ENCODE measurements around the gene HMGCL.
A peak's percentile ranks its signal among the peaks of the same experiment; 100 is the strongest.

HMGCL gene

DNA sequence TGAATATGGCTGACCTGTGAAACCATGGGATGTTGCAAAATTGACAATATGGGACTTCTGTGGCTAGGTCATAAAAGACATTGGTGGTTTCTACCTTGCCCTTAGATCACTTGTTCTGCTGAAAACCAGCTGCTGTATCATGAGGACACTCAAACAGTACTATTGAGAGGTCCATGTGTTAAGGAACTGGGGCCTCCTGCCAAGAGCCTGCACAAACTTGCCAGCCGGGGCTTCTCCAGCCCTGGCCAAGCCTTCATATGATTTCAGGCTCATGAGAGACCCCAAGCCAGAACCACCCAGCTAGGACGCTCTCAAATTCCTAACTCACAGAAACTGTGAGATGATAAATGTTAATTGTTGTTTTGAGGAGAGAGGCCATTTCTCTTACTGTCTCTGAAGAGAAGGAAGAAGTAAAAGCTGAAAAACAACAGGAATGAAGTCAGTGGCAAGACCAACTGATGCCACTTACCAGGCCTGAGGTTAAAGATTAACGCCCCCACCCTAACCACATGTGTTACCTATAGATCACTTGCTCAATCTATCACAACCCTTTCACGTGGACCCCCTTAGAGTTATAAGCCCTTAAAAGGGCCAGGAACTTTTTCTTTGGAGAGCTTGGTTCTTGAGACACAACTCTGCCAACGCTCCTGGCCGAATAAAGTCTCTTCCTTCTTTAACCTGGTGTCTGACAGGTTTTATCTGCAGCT is 50.9 kb downstream of the HMGCL start:
- no peak for DNase-seq (ENCODE audit: low spot score)

DNA sequence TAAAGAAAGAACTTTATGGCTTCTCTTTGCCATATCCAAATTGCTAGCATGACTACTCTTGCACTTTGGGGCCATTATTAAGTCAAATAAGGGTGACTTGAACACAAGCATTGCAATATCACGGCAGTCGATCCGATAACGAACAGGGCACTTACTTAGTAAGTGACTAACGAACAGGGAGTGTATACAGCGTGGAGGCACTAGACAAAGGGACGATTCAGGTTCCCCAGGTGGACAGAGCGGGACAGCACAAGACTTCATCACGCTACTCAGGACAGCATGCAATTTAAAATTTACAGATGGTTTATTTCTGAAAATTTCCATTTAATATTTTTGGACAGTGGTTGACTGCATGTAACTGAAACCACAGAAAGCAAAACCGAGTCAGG is 52.4 kb downstream of the HMGCL start:
- DNase-seq (ENCODE audit: low spot score): no peak

DNA sequence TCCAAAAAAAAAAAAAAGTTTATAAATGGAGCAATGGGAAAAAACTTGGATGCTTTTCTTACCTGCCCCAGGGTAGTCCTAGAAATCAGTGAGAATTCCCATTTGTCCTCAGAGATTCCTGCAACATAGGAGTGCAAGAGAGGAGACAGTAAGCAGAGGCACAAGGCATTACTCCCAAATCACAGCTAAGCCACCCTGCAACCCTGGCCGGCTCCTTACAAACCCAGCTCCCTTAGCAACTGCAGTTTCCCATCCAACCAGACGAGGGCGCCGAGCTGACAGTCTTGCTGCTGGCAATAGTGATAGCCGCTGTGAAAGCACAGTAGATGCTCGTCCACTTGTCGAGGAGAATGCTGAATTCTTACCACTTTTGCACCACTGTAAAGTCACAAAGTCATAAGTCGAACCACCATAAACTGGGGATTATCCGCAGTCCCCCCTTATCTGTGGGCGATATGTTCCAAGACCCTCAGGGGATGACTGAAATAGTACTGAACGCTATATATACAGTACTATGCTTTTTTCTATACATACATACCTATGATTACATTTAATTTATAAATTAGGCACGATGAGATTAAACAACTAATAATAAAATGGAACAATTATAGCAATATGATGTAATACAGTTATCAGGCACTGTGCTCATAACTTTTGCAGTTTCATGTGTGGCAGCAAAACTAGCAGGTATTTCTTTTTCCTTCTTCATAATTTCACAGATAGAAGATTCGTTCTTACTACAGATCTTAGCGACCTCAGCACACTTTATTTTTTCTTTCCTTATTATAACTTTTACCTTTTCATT is 53.0 kb downstream of the HMGCL start:
- DNase-seq (ENCODE audit: low spot score): peak; percentile 83

DNA sequence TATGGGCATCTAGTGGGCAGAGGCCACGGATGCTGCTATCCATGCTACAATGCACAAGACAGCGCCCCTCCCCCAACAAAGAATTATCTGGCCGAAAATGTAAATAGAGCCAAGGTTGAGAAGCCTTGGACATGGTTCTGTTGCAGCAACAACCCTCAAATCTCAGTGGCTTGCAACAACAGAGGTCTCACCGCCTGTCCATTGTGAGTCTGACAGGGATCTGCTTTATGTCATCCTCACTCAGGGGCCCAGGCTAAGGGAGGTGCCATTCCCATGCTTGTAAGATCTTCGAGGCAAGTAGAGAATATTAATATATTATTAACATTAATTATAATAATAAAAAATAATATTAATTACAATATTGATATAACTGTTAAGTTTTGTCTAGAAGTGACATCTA is 56.5 kb downstream of the HMGCL start:
- no peak for DNase-seq (ENCODE audit: low spot score)

DNA sequence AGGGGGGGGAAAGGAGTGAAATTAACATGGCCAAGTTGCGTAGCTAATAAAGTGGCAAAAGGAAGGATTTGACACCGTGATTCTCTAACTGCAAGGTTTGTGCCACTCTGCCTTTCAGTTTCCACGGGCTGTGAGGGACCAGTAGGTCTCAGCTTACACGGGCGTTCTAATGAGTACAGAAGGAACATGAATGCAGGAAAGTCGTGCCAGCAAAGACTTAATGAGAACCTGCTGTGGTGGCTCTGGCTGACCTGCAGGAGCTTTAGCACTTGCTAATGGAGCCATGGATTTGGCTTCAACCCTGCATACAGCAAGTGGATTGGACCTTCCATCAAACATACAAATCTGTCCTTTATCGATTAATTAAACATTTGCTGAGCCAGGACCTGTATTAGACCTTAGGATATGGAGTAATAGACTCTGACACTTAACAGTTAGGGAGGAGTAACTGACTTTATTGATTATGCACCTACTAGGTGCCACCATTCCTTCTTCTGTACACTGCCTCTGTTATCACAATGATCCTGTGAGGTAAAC is 62.1 kb downstream of the HMGCL start:
- DNase-seq (ENCODE audit: low spot score): peak; percentile 24

DNA sequence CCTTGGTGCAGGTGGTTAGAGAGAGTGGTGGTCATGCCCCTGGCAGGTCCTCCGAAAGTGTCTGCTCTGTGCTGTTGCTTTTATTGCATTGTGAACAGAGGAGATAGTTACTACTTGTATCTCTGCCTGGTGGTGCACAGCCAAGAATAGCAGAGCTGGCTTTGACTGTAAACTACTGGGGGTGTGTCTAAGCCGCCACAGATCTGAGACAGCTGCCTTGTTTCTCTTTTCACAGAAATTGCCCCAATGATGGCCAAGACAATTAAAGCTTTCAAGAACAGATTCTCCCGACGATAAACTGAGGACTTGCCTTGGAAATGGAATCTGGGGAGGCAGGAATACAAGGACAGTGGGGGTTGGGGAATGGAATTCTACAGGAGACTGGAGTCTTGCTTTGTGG is 66.0 kb downstream of the HMGCL start:
- no peak for DNase-seq (ENCODE audit: low spot score)

DNA sequence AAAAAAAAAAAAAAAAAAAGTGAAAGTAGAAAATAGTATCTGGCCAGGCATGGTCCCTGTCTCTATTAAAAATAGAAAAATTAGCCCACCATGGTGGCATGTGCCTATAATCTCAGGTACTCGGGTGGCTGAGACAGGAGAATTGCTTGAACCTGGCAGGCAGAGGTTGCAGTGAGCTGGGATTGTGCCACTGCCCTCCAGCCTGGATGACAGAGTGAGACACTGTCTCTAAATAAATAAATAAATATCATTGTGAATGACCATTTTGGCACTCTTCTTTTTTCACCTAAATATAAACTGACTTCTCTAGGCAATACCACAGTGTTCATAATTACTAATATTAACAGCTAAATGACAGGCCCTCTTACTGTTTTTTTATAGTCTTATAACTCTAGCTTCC is 67.4 kb downstream of the HMGCL start:
- DNase-seq (ENCODE audit: low spot score): no peak

DNA sequence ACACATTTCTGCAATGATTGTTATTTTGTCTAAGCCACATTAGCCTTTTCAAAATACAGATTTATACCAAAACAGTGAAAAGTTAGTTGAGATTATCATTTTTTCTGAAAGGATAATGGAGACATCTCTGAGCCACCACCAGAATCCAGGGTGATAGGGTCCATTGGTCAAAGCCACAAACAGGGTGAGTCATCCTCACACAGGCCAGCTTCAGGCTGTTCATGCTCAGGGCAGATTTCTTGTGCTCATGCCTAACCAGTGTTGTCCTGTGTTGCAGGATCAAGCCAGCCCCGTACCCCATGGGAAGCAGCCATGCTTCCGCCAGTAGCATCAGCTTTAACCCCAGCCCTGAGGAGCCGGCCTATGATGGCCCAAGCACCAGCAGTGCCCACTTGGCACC is 68.6 kb downstream of the HMGCL start:
- DNase-seq (ENCODE audit: low spot score): peak; percentile 74

DNA sequence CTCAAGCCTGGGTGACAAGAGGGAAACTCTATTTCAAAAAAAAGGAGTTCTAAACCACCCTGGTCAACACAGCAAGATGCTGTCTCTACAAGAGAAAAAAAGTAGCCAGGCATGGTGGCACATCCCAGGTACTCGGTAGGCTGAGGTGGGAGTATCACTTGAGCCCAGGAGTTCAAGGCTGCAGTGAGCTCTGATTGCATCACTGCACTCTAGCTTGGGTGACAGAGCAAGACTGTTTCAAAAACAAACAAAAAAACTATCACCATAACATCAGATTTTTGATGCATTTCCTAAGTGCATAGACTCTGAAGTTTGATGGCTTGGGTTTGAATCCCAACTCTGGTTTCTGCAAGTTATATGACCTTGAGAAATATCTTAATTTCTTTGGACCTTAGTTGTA is 72.3 kb downstream of the HMGCL start:
- no peak for DNase-seq (ENCODE audit: low spot score)

All from AG20443 (cell line).